ENCODE data around the gene TRAP1. TPM values are rescaled to one million over a fixed set of nuclear protein-coding genes. Genes with fewer than 3 reads are reported as not detected.

TRAP1 gene
- total RNA-seq, 2 experiments from 2014 or later: 384 to 396 TPM

DNA sequence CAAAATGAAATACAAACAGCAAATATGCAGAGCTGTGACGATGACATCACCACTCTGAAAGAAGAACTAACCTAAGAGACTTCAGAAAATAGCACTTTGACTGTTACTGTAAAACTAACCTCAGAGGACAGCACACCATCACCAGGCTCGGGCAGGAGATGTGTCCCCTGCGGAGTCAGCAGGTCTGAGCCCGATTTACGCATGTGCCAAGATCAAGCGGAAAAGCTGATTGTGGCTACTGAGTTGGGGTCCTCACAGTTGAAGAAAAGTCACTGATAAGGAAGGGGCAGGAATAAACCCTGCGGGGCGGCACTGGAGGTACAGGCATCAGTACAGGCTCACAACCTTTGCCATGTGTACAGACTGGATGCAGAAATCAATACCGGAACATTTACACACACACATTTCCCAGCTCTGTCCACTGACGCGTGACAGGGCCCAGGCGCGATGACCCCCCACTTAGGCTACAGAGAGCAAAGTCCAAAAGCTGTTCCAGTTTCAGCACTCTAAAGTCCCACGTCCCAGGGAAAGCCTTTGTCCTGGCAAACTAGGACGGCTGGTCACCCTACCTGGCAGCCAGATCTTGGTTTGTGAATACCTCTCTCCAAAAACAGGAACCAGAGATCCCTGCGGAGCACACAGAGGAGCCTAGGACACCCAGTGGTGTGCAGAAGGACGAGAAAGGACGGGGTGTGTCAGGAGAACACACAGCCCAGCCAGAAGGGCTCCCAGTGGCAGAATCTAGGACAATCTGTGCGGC lies 21.5 kb downstream of the TRAP1 start:
- intact Hi-C loops (cut with micrococcal nuclease): no loop called here
- Mint-ChIP-seq H3K4me1 (ENCODE audit: low read depth) (peaks cover 9% of the 10 kb centered on the region), H3K27ac (no peak overlapping the region), H3K36me3 (ENCODE audit: low read depth) (peaks cover 14% of the 10 kb centered on the region), H3K4me3 (no peak overlapping the region), H3K27me3 (ENCODE audit: low read depth) (no peaks in the 10 kb centered on the region), H3K9me3 (no peaks in the 10 kb centered on the region)
- DNase-seq: no peak
- CTCF ChIA-PET: interaction anchor here (0.6 kb wide), 1 partner anchor 534 kb away, joined by 4 read pairs; no protein-coding TSS in a partner anchor

DNA sequence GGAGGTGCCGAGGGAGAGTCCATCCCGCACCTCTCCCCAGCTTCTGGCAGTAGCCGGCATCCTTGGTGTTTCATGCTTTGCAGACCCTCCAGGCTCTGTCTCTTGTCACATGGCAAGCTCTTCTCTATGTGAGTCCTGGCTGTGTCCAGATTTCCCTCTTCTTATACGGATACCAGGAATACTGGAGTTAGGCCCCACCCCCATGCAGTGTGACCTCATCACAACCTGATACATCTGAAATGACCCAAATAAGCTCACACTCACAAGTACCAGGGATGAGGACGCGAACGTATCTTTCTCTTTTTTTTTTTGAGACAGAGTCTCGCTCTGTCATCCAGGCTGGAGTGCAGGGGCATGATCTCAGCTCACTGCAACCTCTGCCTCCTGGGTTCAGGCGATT lies 23.3 kb downstream of the TRAP1 start:
- H3K27ac Mint-ChIP-seq: no peak overlapping the region
- no peak for DNase-seq
- H3K27me3 Mint-ChIP-seq (ENCODE audit: low read depth): no peaks in the 10 kb centered on the region
- H3K9me3 Mint-ChIP-seq: no peaks in the 10 kb centered on the region
- no peak overlapping the region for H3K4me3 Mint-ChIP-seq
- CTCF ChIA-PET: interaction anchor here (0.6 to 0.7 kb wide), 2 partner anchors 64 to 107 kb away, joined by 3 to 4 read pairs; no protein-coding TSS in a partner anchor
- peaks cover 11% of the 10 kb centered on the region for H3K4me1 Mint-ChIP-seq (ENCODE audit: low read depth)
- intact Hi-C loops (cut with micrococcal nuclease): no loop called here
- peaks cover 15% of the 10 kb centered on the region for H3K36me3 Mint-ChIP-seq (ENCODE audit: low read depth)

GRCh38 chr16:3691761-3692160 lies 25.6 kb downstream of the TRAP1 start:
- H3K27me3 Mint-ChIP-seq (ENCODE audit: low read depth): no peaks in the 10 kb centered on the region
- H3K4me3 Mint-ChIP-seq: no peak overlapping the region
- DNase-seq: no peak
- CTCF ChIA-PET: interaction anchor here (0.8 to 1.5 kb wide), 6 partner anchors 10 to 188 kb away, joined by 4 to 15 read pairs (median 5); no protein-coding TSS in a partner anchor
- intact Hi-C loops (cut with micrococcal nuclease): no loop called here
- H3K9me3 Mint-ChIP-seq: no peaks in the 10 kb centered on the region
- H3K4me1 Mint-ChIP-seq (ENCODE audit: low read depth): peaks cover 11% of the 10 kb centered on the region
- H3K36me3 Mint-ChIP-seq (ENCODE audit: low read depth): peaks cover 27% of the 10 kb centered on the region
- H3K27ac Mint-ChIP-seq: no peak overlapping the region

DNA sequence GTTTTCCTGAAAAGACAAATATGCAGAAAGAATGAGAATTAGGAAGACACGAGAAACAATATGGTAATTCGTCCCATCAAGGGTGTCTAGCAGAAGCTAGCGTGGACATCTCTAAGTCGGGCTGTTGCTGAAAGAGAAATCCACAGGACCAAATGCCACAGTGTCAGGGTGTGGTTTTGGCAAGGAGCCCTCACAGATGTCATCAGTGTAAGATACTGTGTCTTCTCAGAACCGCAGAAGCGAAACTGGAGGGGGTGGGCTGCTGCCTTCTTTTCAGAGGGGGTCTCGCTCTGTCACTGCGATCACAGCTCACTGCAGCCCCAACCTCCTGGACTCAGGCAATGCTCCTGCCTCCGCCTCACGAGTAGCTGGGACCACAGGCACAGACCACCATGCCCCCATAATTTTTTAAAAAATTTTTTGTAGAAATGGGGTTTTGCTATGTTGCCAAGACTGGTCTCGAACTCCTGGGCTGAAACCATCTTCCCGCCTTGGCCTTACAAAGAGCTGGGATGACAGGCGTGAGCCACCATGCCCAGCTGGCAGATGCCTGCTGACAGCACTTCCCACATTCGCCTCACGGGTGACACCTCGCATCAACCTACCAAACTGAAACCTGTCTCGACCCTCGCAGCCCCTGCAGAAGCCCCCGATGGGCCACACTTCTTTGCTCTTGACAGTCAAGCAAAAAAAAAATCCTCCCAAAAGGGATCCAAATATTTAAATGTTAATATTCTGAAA lies 26.2 kb downstream of the TRAP1 start:
- peaks cover 11% of the 10 kb centered on the region for H3K4me1 Mint-ChIP-seq (ENCODE audit: low read depth)
- H3K27me3 Mint-ChIP-seq (ENCODE audit: low read depth): no peaks in the 10 kb centered on the region
- DNase-seq: peak; percentile 12
- H3K36me3 Mint-ChIP-seq (ENCODE audit: low read depth): peaks cover 27% of the 10 kb centered on the region
- intact Hi-C loops (cut with micrococcal nuclease): loop anchor here (1.0 kb wide), 2 partner anchors 189 to 562 kb away; partner anchors contain the start of gene CREBBP
- no peaks in the 10 kb centered on the region for H3K9me3 Mint-ChIP-seq
- no peak overlapping the region for H3K27ac Mint-ChIP-seq
- no peak overlapping the region for H3K4me3 Mint-ChIP-seq
- CTCF ChIA-PET: interaction anchor here (0.8 to 1.5 kb wide), 7 partner anchors 10 to 246 kb away, joined by 3 to 15 read pairs (median 5); no protein-coding TSS in a partner anchor

DNA sequence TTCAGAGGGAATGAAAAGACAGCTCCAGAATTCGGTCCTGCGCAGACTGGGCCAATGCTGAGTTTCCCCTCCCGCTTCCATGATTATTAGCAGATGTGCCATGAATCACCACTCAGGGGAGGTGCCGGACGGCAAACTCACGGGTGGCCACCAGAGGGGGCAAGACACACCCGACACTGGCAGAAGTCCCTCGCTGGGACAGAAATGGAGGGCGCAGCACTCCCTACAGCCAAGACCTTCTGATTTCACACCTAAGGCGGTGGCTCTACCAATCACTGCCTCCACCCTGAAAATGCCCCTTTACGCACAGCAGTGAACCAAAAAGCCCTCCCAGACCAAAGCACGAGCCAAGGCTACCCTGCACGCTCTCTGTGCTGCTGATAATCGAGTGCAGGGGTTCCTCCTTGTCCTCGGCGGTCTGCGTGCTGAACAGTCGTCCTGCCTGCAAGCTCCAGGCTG lies 26.8 kb downstream of the TRAP1 start:
- CTCF ChIA-PET: interaction anchor here (0.6 to 1.5 kb wide), 8 partner anchors 9 to 641 kb away, joined by 3 to 15 read pairs (median 4); no protein-coding TSS in a partner anchor
- Mint-ChIP-seq H3K27ac (no peak overlapping the region), H3K36me3 (ENCODE audit: low read depth) (peaks cover 26% of the 10 kb centered on the region), H3K9me3 (no peaks in the 10 kb centered on the region), H3K4me1 (ENCODE audit: low read depth) (peaks cover 9% of the 10 kb centered on the region), H3K27me3 (ENCODE audit: low read depth) (no peaks in the 10 kb centered on the region), H3K4me3 (no peak overlapping the region)
- DNase-seq: peak; percentile 93
- intact Hi-C loops (cut with micrococcal nuclease): loop anchor here (1.0 kb wide), 2 partner anchors 190 to 563 kb away; partner anchors contain the start of gene CREBBP

GRCh38 chr16:3689731-3690130 lies 27.6 kb downstream of the TRAP1 start:
- H3K4me3 Mint-ChIP-seq: no peak overlapping the region
- intact Hi-C loops (cut with micrococcal nuclease): loop anchor here (1.0 kb wide), 2 partner anchors 191 to 564 kb away; partner anchors contain the start of gene CREBBP
- no peaks in the 10 kb centered on the region for H3K9me3 Mint-ChIP-seq
- H3K36me3 Mint-ChIP-seq (ENCODE audit: low read depth): peaks cover 26% of the 10 kb centered on the region
- no peak overlapping the region for H3K27ac Mint-ChIP-seq
- CTCF ChIA-PET: interaction anchor here (0.6 to 1.4 kb wide), 3 partner anchors 8 to 247 kb away, joined by 3 to 5 read pairs (median 3); no protein-coding TSS in a partner anchor
- peaks cover 8% of the 10 kb centered on the region for H3K4me1 Mint-ChIP-seq (ENCODE audit: low read depth)
- H3K27me3 Mint-ChIP-seq (ENCODE audit: low read depth): no peaks in the 10 kb centered on the region
- no peak for DNase-seq

GRCh38 chr16:3687792-3688191 lies 29.5 kb downstream of the TRAP1 start:
- Mint-ChIP-seq H3K4me3 (no peak overlapping the region), H3K27me3 (ENCODE audit: low read depth) (no peaks in the 10 kb centered on the region), H3K36me3 (ENCODE audit: low read depth) (peaks cover 32% of the 10 kb centered on the region), H3K9me3 (no peaks in the 10 kb centered on the region), H3K4me1 (ENCODE audit: low read depth) (peaks cover 8% of the 10 kb centered on the region), H3K27ac (no peak overlapping the region)
- intact Hi-C loops (cut with micrococcal nuclease): no loop called here
- CTCF ChIA-PET: interaction anchor here (0.5 kb wide), 1 partner anchor 529 kb away, joined by 3 read pairs; no protein-coding TSS in a partner anchor
- DNase-seq: no peak

- DNase-seq: no peak
- intact Hi-C loops (cut with micrococcal nuclease): no loop called here
- Mint-ChIP-seq H3K4me1 (ENCODE audit: low read depth) (peaks cover 8% of the 10 kb centered on the region), H3K27ac (peak overlapping the region; percentile 44), H3K27me3 (ENCODE audit: low read depth) (no peaks in the 10 kb centered on the region), H3K4me3 (no peak overlapping the region), H3K9me3 (no peaks in the 10 kb centered on the region), H3K36me3 (ENCODE audit: low read depth) (peaks cover 34% of the 10 kb centered on the region)
- CTCF ChIA-PET: interaction anchor here (1.2 kb wide), 1 partner anchor 21 kb away, joined by 3 read pairs; no protein-coding TSS in a partner anchor
Observed at GRCh38 chr16:3687021-3687420, 30.3 kb downstream of the TRAP1 start.

DNA sequence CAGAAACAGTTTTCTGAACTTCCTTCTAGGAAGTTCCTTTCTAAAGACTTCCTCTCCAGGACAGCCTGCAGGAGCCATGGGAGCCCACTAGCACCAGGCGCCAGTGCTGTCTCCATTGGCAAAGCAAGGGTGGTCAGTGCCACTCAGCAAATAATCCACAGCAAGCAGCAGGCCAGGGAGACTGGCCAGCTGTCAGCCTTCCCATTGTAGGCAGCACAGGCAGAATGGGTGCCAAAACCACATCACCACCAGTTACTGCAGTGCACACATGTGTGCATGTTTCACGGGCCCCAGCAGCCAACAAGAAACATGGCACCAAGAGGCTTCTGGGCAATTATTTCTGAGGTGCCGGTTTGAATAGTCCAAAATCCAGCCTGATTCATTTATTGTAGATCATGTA lies 36.1 kb downstream of the TRAP1 start:
- no peaks in the 10 kb centered on the region for H3K9me3 Mint-ChIP-seq
- no peak for DNase-seq
- H3K27me3 Mint-ChIP-seq (ENCODE audit: low read depth): no peaks in the 10 kb centered on the region
- no peak overlapping the region for H3K27ac Mint-ChIP-seq
- intact Hi-C loops (cut with micrococcal nuclease): no loop called here
- no peak overlapping the region for H3K4me3 Mint-ChIP-seq
- peaks cover 36% of the 10 kb centered on the region for H3K36me3 Mint-ChIP-seq (ENCODE audit: low read depth)
- CTCF ChIA-PET: interaction anchor here (1.7 kb wide), 1 partner anchor 10 kb away, joined by 5 read pairs; no protein-coding TSS in a partner anchor
- H3K4me1 Mint-ChIP-seq (ENCODE audit: low read depth): no peaks in the 10 kb centered on the region

- intact Hi-C loops (cut with micrococcal nuclease): no loop called here
- Mint-ChIP-seq H3K4me3 (no peak overlapping the region), H3K4me1 (ENCODE audit: low read depth) (no peaks in the 10 kb centered on the region), H3K36me3 (ENCODE audit: low read depth) (peaks cover 43% of the 10 kb centered on the region), H3K27ac (no peak overlapping the region), H3K27me3 (ENCODE audit: low read depth) (no peaks in the 10 kb centered on the region), H3K9me3 (no peaks in the 10 kb centered on the region)
- no peak for DNase-seq
- CTCF ChIA-PET: no interaction called here
Observed at GRCh38 chr16:3677994-3678393, 39.3 kb downstream of the TRAP1 start.

DNA sequence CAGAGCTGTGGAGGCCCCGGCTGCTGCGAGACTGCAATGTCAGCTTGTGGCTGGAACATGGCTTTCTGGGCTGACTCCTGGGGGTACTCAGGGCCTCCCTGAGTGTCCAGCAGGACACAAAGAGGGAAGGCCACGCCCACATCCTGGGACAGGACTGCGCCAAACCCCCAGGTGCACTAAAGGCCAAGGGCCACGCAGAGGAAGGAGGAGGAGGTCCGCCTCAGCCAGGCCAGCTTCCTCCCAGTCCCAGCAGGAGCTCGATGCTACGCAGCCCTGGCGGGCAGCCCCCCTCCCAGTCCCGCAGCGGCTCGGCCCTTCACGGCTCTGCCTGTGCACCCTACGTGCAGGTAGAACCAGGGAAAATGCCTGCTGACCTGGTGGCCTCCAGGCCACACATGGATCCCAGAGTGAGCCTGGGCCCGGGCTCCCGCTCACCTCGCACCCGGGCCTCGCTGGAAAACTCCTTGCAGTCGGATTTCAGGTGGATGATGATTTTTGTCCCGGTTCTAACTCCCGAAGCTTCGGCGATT lies 41.7 kb downstream of the TRAP1 start:
- no peak overlapping the region for H3K4me3 Mint-ChIP-seq
- H3K36me3 Mint-ChIP-seq (ENCODE audit: low read depth): peaks cover 37% of the 10 kb centered on the region
- no peak for DNase-seq
- CTCF ChIA-PET: no interaction called here
- intact Hi-C loops (cut with micrococcal nuclease): no loop called here
- no peaks in the 10 kb centered on the region for H3K4me1 Mint-ChIP-seq (ENCODE audit: low read depth)
- no peaks in the 10 kb centered on the region for H3K27me3 Mint-ChIP-seq (ENCODE audit: low read depth)
- no peak overlapping the region for H3K27ac Mint-ChIP-seq
- H3K9me3 Mint-ChIP-seq: no peaks in the 10 kb centered on the region
